GM12878 (cell line): ENCODE measurements around the gene INSL3. TPM values are rescaled to one million over a fixed set of nuclear protein-coding genes. Genes with fewer than 3 reads are reported as not detected.
A peak's percentile ranks its signal among the peaks of the same experiment; 100 is the strongest.

ENCODE experiments used
- ATAC-seq: fragments of 200-7000 bp; cut with Tn5 transposase; 3 replicates; pipeline ENCODE4 v1.9.1; 2020; ENCODE audit warnings: mild to moderate bottlenecking, moderate library complexity
- BruUV-seq: library from RNA; stranded (reverse); fragments of 400-500 nt; replicated peaks from 2 replicates; lab custom pipeline; 2021; lab: Mats Ljungman, UMichigan
- CTCF ChIA-PET: fragments of 300-600 bp; sonication (Branson Sonifier 250); formaldehyde crosslinking; extraction: SDS; loops from one replicate; lab custom pipeline; 2021; ENCODE audit warnings: inconsistent platforms; lab: Yijun Ruan, JAX
- POLR2A ChIA-PET: fragments of 350-600 bp; formaldehyde crosslinking; extraction: SDS; loops from one replicate; lab custom pipeline; 2021; ENCODE audit warnings: inconsistent platforms; lab: Charles Lee
- RAD21 ChIA-PET: fragments of 300-600 bp; sonication (Branson Sonifier 250); formaldehyde crosslinking; loops from one replicate; lab custom pipeline; 2023; ENCODE audit warnings: antibody characterized with exemption; ENCODE audit not compliant: unreplicated experiment; lab: Charles Lee
- SMC1A ChIA-PET: fragments of 300-600 bp; sonication (Branson Sonifier 250); formaldehyde crosslinking; loops from one replicate; lab custom pipeline; 2023; ENCODE audit not compliant: unreplicated experiment, uncharacterized antibody; lab: Charles Lee
- DNase-seq: peaks from one replicate; pipeline ENCODE4 v3.0.0-alpha.2; 2011; ENCODE audit warnings: low read depth, low spot score
- FAIRE-seq: peaks from 3 replicates; lab custom pipeline; 2011; peaks lifted over from hg19 to GRCh38; lab: Jason Lieb, UNC
- H2AFZ ChIP-seq: 2 replicates; pipeline ENCODE4 v1.6.0; 2011; ENCODE audit warnings: low read depth, low read length, control low read depth; ENCODE audit not compliant: control insufficient read depth
- H3K27ac ChIP-seq: 2 replicates; pipeline ENCODE4 v1.5.1; 2011; ENCODE audit warnings: control low read depth; ENCODE audit not compliant: control insufficient read depth, insufficient read depth
- H3K27me3 ChIP-seq, 2 experiments: replicated peaks in 1 of 2; 2 replicates each; pipeline versions ENCODE4 v1.6.0 to v1.6.1; 2011; ENCODE audit warnings: low read length in 1 of 2; ENCODE audit not compliant: control insufficient read depth in 2 of 2, insufficient read depth in 2 of 2
- H3K36me3 ChIP-seq, 2 experiments: 2 replicates each; pipeline ENCODE4 v1.5.1; 2011; ENCODE audit warnings: low read length in 1 of 2; ENCODE audit not compliant: control insufficient read depth in 2 of 2, insufficient read depth in 2 of 2
- H3K4me1 ChIP-seq: 2 replicates; pipeline ENCODE4 v1.6.1; 2011; ENCODE audit warnings: mild to moderate bottlenecking, low read length, moderate library complexity, mixed read lengths; ENCODE audit not compliant: control insufficient read depth, insufficient read depth
- H3K4me2 ChIP-seq: 2 replicates; pipeline ENCODE4 v1.6.0; 2011; ENCODE audit warnings: control low read depth; ENCODE audit not compliant: control insufficient read depth, insufficient read depth
- H3K4me3 ChIP-seq: fragments of 200-600 bp; sonication (generic); 2 replicates; pipeline ENCODE4 v1.5.1; 2016
- H3K79me2 ChIP-seq: 2 replicates; pipeline ENCODE4 v1.6.0; 2011; ENCODE audit warnings: low read length; ENCODE audit not compliant: control insufficient read depth, insufficient read depth
- H3K9ac ChIP-seq: 2 replicates; pipeline ENCODE4 v1.8.0; 2011; ENCODE audit warnings: low read length, control low read depth, mixed read lengths; ENCODE audit not compliant: control insufficient read depth, insufficient read depth
- H3K9me3 ChIP-seq: replicated peaks from 3 replicates; pipeline ENCODE4 v1.5.1; 2011; ENCODE audit warnings: mild to moderate bottlenecking, low read length; ENCODE audit not compliant: control insufficient read depth, insufficient read depth
- H4K20me1 ChIP-seq: 2 replicates; pipeline ENCODE4 v1.6.0; 2011; ENCODE audit not compliant: control insufficient read depth, insufficient read depth
- CBX5 ChIP-seq: sonication (generic); IDR thresholded peaks from 2 replicates; pipeline ENCODE4 v1.6.1; 2016; ENCODE audit warnings: low read depth, moderate library complexity, mild to moderate bottlenecking, inconsistent platforms
- DPF2 ChIP-seq: fragments of 450-650 bp; IDR thresholded peaks from 2 replicates; pipeline ENCODE4 v1.6.1; 2017; ENCODE audit warnings: mild to moderate bottlenecking
- HCFC1 ChIP-seq: fragments of 150-350 bp; IDR thresholded peaks from 2 replicates; pipeline ENCODE4 v1.6.1; 2014; ENCODE audit warnings: low read length
- HDGF ChIP-seq: fragments of 450-650 bp; IDR thresholded peaks from 2 replicates; pipeline ENCODE4 v1.6.1; 2016; ENCODE audit warnings: antibody characterized with exemption
- MAX ChIP-seq: IDR thresholded peaks from 2 replicates; pipeline ENCODE4 v1.6.1; 2012; ENCODE audit warnings: low read depth, low read length, improper control_type of control experiment
- MEF2B ChIP-seq: fragments of 450-650 bp; IDR thresholded peaks from 2 replicates; pipeline ENCODE4 v1.6.1; 2018; ENCODE audit warnings: mild to moderate bottlenecking, moderate library complexity; ENCODE audit not compliant: partially characterized antibody, poor library complexity, severe bottlenecking
- NFYB ChIP-seq: IDR thresholded peaks from 2 replicates; pipeline ENCODE4 v1.6.1; 2011; ENCODE audit warnings: low read depth, mild to moderate bottlenecking, low read length, improper control_type of control experiment, moderate library complexity; ENCODE audit not compliant: insufficient read depth
- NKRF ChIP-seq: fragments of 450-650 bp; conservative IDR thresholded peaks from 2 replicates; pipeline ENCODE4 v1.6.1; 2017; ENCODE audit warnings: mild to moderate bottlenecking, moderate library complexity
- NRF1 ChIP-seq: conservative IDR thresholded peaks from 2 replicates; pipeline ENCODE4 v1.6.1; 2011; ENCODE audit warnings: mild to moderate bottlenecking, low read depth, low read length, improper control_type of control experiment
- PML ChIP-seq: IDR thresholded peaks from 2 replicates; pipeline ENCODE4 v1.6.1; 2012; ENCODE audit warnings: low read length, inconsistent platforms
- RAD21 ChIP-seq: IDR thresholded peaks from 2 replicates; pipeline ENCODE4 v1.6.1; 2011; ENCODE audit warnings: mild to moderate bottlenecking, low read depth, low read length, moderate library complexity; ENCODE audit not compliant: insufficient read depth
- RELA ChIP-seq: fragments of 450-650 bp; IDR thresholded peaks from 2 replicates; pipeline ENCODE4 v1.8.0; 2014; ENCODE audit warnings: borderline replicate concordance; ENCODE audit not compliant: partially characterized antibody
- SIN3A ChIP-seq: IDR thresholded peaks from 2 replicates; pipeline ENCODE4 v1.6.1; 2012; ENCODE audit warnings: low read depth, low read length, improper control_type of control experiment
- SP1 ChIP-seq: IDR thresholded peaks from one replicate; pipeline ENCODE4 v1.6.1; 2011; ENCODE audit warnings: low read depth, low read length
- ZBTB40 ChIP-seq: fragments of 450-650 bp; IDR thresholded peaks from 2 replicates; pipeline ENCODE4 v1.6.1; 2016; ENCODE audit warnings: mild to moderate bottlenecking, moderate library complexity, borderline replicate concordance
- ZNF207 ChIP-seq: fragments of 450-650 bp; IDR thresholded peaks from 2 replicates; pipeline ENCODE4 v1.6.1; 2014; ENCODE audit warnings: antibody characterized with exemption, mild to moderate bottlenecking, borderline replicate concordance
- ZNF274 ChIP-seq: IDR thresholded peaks from one replicate; pipeline ENCODE4 v1.8.0; 2011; ENCODE audit not compliant: insufficient read length, insufficient read depth
- WGBS: methylation state at CpG from one replicate; pipeline ENCODE4 v1.1.6; 2016; ENCODE audit warnings: low lambda C conversion rate; ENCODE audit not compliant: insufficient replicate concordance, insufficient coverage; ENCODE audit errors: missing lambda C conversion rate; 5-methylcytosine and 5-hydroxymethylcytosine counted together
- in situ Hi-C: fragments of 300-500 bp; cut with MboI; formaldehyde crosslinking; loops from 9 replicates; pipeline ENCODE4 v1.14.3; 2018; ENCODE audit warnings: mixed read lengths
- intact Hi-C: fragments of 100-400 bp; cut with micrococcal nuclease; formaldehyde crosslinking; loops from one replicate; pipeline ENCODE4 v1.14.2; 2022; ENCODE audit not compliant: unreplicated experiment
- polyA plus RNA-seq, 11 experiments: library from polyadenylated mRNA; depleted of rRNA in 4 of 11; unstranded in 6 of 11; stranded (reverse) in 5 of 11; fragments of >200 nt; fragmentation: Nextera tagmentation in 4 of 11; fragmentation: Illumina TruSeq in 1 of 11; extraction: Ambion mirVana in 4 of 11; extraction: Trizol in 1 of 11; gene quantifications; 1 replicate in 1 of 11; 2 replicates in 10 of 11; pipeline versions ENCODE4 v1.2.1 to v1.2.3, GENCODE V29; 2011 to 2016; ENCODE audit warnings: inconsistent platforms in 2 of 11, missing spikeins in 2 of 11, low read depth in 1 of 11
- total RNA-seq, 4 experiments: library from RNA; depleted of rRNA in 3 of 4; stranded (reverse); fragments of >200 nt in 3 of 4; fragmentation: Illumina TruSeq in 1 of 4; extraction: Trizol in 1 of 4; gene quantifications; 2 replicates each; pipeline versions ENCODE4 v1.2.1 to v1.2.3, GENCODE V29; 2013 to 2021

Gene INSL3
- total and polyA plus RNA-seq, 10 of the 15 experiments (the other 5 are each of a cell fraction or from before 2014, with no cell fraction given) = 0.27 to 1.9 (median 0.70) TPM

DNA sequence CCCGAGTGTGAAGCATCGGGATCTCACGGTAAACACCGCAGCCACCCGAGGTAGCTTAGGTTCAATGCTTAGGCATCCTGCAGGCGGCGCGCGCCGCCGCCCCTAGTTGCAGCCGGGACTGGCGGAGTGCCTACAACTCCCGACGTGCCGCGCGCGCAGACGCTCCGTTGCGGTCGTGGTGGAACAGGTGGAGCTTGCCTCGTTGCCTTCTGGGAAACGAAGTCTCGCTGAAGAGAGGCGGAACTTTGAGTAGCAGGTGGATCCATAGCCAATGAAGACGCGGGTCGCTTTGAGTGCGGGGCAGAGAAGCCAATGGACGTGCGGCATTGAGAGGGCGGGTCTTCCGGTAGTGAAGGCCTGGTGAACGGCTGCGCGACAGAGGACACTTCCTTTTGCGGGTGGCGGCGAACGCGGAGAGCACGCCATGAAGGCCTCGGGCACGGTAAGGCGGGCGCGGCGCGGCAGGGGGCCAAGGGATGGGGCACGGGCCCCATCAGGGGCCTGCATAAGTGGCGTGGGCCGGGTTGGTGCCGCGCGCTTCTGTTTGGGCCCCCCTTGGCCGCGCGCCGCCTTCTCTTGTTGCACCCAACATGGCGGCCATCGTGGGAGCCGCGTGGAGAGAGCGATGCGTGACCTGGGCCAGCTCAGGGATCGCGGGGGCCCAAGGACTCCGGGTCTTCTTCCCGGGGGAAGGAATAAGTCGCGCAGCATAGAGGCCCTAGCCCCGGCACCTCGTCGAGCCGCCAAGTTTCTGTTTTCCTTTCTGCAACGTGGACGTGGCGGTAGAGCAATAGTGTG, 38.4 kb upstream of the INSL3 start, which contains the start of gene RPL18A:
TSS of gene RPL18A (plus strand) at position 378 of the 798 bp plus-strand sequence. CDS start at position 425, 47 bp downstream.
- Histone ChIP-seq H3K79me2 (peaks cover 30% of the 10 kb centered on the region), H3K36me3 (peaks cover 23 to 28% of the 10 kb centered on the region in 2 experiments), H3K4me1 (peaks cover 12% of the 10 kb centered on the region), H3K27ac (peak within 1 kb of the TSS; percentile 90), H3K4me3 (peak within 1 kb of the TSS; percentile 92), H3K9me3 (no peaks in the 10 kb centered on the region), H2AFZ (peak within 1 kb of the TSS; percentile 89), H3K27me3 (no peaks in the 10 kb centered on the region), H4K20me1 (peaks cover 17% of the 10 kb centered on the region), H3K9ac (peak within 1 kb of the TSS; percentile 81), H3K4me2 (peak within 1 kb of the TSS; percentile 71)
- ChIA-PET POLR2A (interaction anchor here (0.5 to 2.1 kb wide), 15 partner anchors 10 to 413 kb away, joined by 3 to 65 read pairs (median 6); partner anchors contain the start of genes CCDC124 and JAK3), RAD21 (interaction anchor here (0.6 to 4.2 kb wide), 35 partner anchors 10 to 348 kb away, joined by 3 to 228 read pairs (median 5); partner anchors contain the start of genes CCDC124, FCHO1, JAK3 and PGLS), CTCF (interaction anchor here (0.6 to 4.8 kb wide), 43 partner anchors 8 to 455 kb away, joined by 3 to 251 read pairs (median 4); partner anchors contain the start of genes CCDC124, IL12RB1 and JAK3), SMC1A (interaction anchor here (0.7 to 4.5 kb wide), 17 partner anchors 10 to 351 kb away, joined by 3 to 137 read pairs (median 4); partner anchors contain the start of gene CCDC124)
- FAIRE-seq (peak; percentile 100), ATAC-seq (peak; percentile 93), DNase-seq (peak; percentile 99)
- WGBS = under 1% methylated on average over 70 of the region's 80 CpGs
- intact Hi-C loops (loop anchor here (1.0 to 10.0 kb wide), 4 partner anchors 73 to 415 kb away; partner anchors contain the start of gene TMEM221), in situ Hi-C loops (no loop called here)
- BruUV-seq = no TSS peak
- peak; percentile 83; the same call in 1 of the 2 replicates for TF ChIP-seq SIN3A
- no peak; the same call in 1 of the 2 replicates for TF ChIP-seq MAX
- TF ChIP-seq MEF2B = no peak
- TF ChIP-seq NFYB = peak; percentile 91
- no peak for TF ChIP-seq CBX5
- peak; percentile 35; the same call in 1 of the 2 replicates for TF ChIP-seq NRF1
- TF ChIP-seq ZBTB40 = peak; percentile 97
- TF ChIP-seq ZNF274 = no peak
- TF ChIP-seq RAD21 = peak; percentile 82
- peak; percentile 95 for TF ChIP-seq NKRF
- peak; percentile 98 for TF ChIP-seq DPF2
- TF ChIP-seq HDGF = peak; percentile 89
- peak; percentile 98 for TF ChIP-seq SP1
- peak; percentile 89; the same call in 1 of the 2 replicates for TF ChIP-seq PML
- peak; percentile 97 for TF ChIP-seq HCFC1
- 0 out of 2 replicates have a peak, but pooled peaks have one; percentile 59 for TF ChIP-seq ZNF207
- TF ChIP-seq RELA = peak; percentile 84
